Stimulated activated CD8-positive, alpha-beta memory T cell treated with anti-CD3 and anti-CD28 coated beads, Interleukin-7, amount 100 ng/mL, for 4 hours (primary cell): ENCODE data around the gene NPNT.

ENCODE experiments used
- DNase-seq, 2 donors: peaks; one replicate each; pipeline ENCODE4 v3.0.0-alpha.2; 2020; ENCODE audit warnings: low read depth in 2 of 2

Gene NPNT

GRCh38 chr4:105912633-105913032 is 17.4 kb downstream of the NPNT start:
- DNase-seq, result no peak

- DNase-seq, result no peak
Measured at GRCh38 chr4:105917171-105917685, 22.0 kb downstream of the NPNT start.

GRCh38 chr4:105921301-105921700 is 26.0 kb downstream of the NPNT start:
- DNase-seq, result no peak

GRCh38 chr4:105923497-105924238 is 28.4 kb downstream of the NPNT start:
- no peak for DNase-seq

GRCh38 chr4:105924341-105924740 is 29.1 kb downstream of the NPNT start:
- no peak for DNase-seq

- DNase-seq, result no peak
Measured at GRCh38 chr4:105930698-105931097, 35.4 kb downstream of the NPNT start.

GRCh38 chr4:105933083-105933482 is 37.8 kb downstream of the NPNT start:
- no peak for DNase-seq

GRCh38 chr4:105934386-105934785 is 39.1 kb downstream of the NPNT start:
- DNase-seq, result no peak

GRCh38 chr4:105936901-105937300 is 41.6 kb downstream of the NPNT start:
- DNase-seq, result no peak

GRCh38 chr4:105937759-105938158 is 42.5 kb downstream of the NPNT start:
- no peak for DNase-seq

GRCh38 chr4:105943234-105943633 is 48.0 kb downstream of the NPNT start:
- no peak for DNase-seq

- DNase-seq, result no peak
Measured at GRCh38 chr4:105944540-105944939, 49.3 kb downstream of the NPNT start.

GRCh38 chr4:105946771-105947170 is 51.5 kb downstream of the NPNT start:
- DNase-seq, result no peak

- DNase-seq, result no peak
Measured at GRCh38 chr4:105950701-105951100, 55.4 kb downstream of the NPNT start.

GRCh38 chr4:105951198-105951597 is 55.9 kb downstream of the NPNT start:
- no peak for DNase-seq

GRCh38 chr4:105952591-105952990 is 57.3 kb downstream of the NPNT start:
- DNase-seq, result no peak

GRCh38 chr4:105956569-105956968 is 61.3 kb downstream of the NPNT start:
- DNase-seq, result no peak

GRCh38 chr4:105957680-105958079 is 62.4 kb downstream of the NPNT start:
- DNase-seq, result no peak

GRCh38 chr4:105963461-105964400 is 68.5 kb downstream of the NPNT start:
- no peak for DNase-seq

- no peak for DNase-seq
Measured at GRCh38 chr4:105965183-105965800, 70.0 kb downstream of the NPNT start.

GRCh38 chr4:105966051-105966450 is 70.8 kb downstream of the NPNT start:
- no peak for DNase-seq

- DNase-seq, result no peak
Measured at GRCh38 chr4:105967058-105967658, 71.9 kb downstream of the NPNT start.
